ENCODE data around the gene PEMT. TPM values are rescaled to one million over a fixed set of nuclear protein-coding genes. Genes with fewer than 3 reads are reported as not detected.
A peak's percentile ranks its signal among the peaks of the same experiment; 100 is the strongest.
"Not testable (repeated sequence)": the region's sequence is repeated elsewhere in the genome, so short reads cannot be mapped to it uniquely, and the experiment has no call there.

Gene PEMT
- 10 to 100 TPM; 21.6 to 62.8 (median 36.6) TPM for total RNA-seq
- 10 to 100 TPM in 1 of 2 donors, 1 to 10 TPM in 1; 6.6 to 32.5 TPM for polyA plus RNA-seq
- long read RNA-seq, donor 1, transcript PEMT-201 (7 exons, 1,013 nt), result major isoform, 33 of 54 reads
- long read RNA-seq, donor 1, partial matches to known transcripts, result 3 of 54 reads
- long read RNA-seq, donor 1, other reads (novel, unspliced or antisense), result 16 of 54 reads
- long read RNA-seq, donor 2, transcript PEMT-201 (7 exons, 1,013 nt), result major isoform, 23 of 25 reads
- long read RNA-seq, donor 2, partial matches to known transcripts, result 0 of 25 reads
- long read RNA-seq, donor 2, other reads (novel, unspliced or antisense), result 0 of 25 reads
- long read RNA-seq, donor 3, transcript PEMT-201 (7 exons, 1,013 nt), result major isoform, 42 of 62 reads
- long read RNA-seq, donor 3, partial matches to known transcripts, result 8 of 62 reads
- long read RNA-seq, donor 3, other reads (novel, unspliced or antisense), result 10 of 62 reads

- Histone ChIP-seq H3K4me1 (ENCODE audit: insufficient read depth) (peaks cover 25% of the 10 kb centered on the region), H3K27ac (peak within 1 kb of the TSS in 1 of 2 donors; percentile 84), H3K36me3 (no peaks in the 10 kb centered on the region), H3K4me3 (peak within 1 kb of the TSS; percentile 88), H3K27me3 (no peaks in the 10 kb centered on the region), H3K9me3 (no peaks in the 10 kb centered on the region)
- peak; percentile 93 to 97 (median 94) for DNase-seq
- 0 to 1% (median 0%) methylated on average over 66 to 86 of the region's 86 CpGs for WGBS, 3 donors
- TF ChIP-seq EP300 (IDR thresholded peaks at IDR 0.05), result no peak
- peak; percentile 56 for TF ChIP-seq POLR2A (IDR thresholded peaks at IDR 0.05)
- peak in 1 of 3 donors; percentile 47 for TF ChIP-seq CTCF (IDR thresholded peaks at IDR 0.05)
- intact Hi-C loops (cut with DNase I), result loop anchor here in 2 of 4 donors (10.0 kb wide), 1 partner anchor 97 kb away; the partner anchor contains the start of gene RASD1 (in 2 of the 2)
These were observed at the start of gene PEMT for GRCh38 chr17:17591355-17592298. Gene PEMT (minus strand): TSS chr17:17591708. CDS start chr17:17591626, 82 bp downstream.

GRCh38 chr17:17639661-17640270, 48.3 kb upstream of the PEMT start:
- H3K4me1 ChIP-seq (ENCODE audit: insufficient read depth); H3K27me3 ChIP-seq; H3K4me3 ChIP-seq; H3K36me3 ChIP-seq; H3K27ac ChIP-seq; H3K9me3 ChIP-seq: not testable (repeated sequence)
- DNase-seq, result peak in 1 of 5 donors; percentile 48
- 43 to 58% (median 54%) methylated on average over 9 of the region's 9 CpGs for WGBS, 3 donors
- intact Hi-C loops (cut with DNase I), result loop anchor here in 3 of 4 donors (2.0 to 10.0 kb wide), 2 partner anchors 145 to 283 kb away; partner anchors contain the start of gene RASD1 (in 1 of the 3)

- no peaks in the 10 kb centered on the region for H3K36me3 ChIP-seq
- H3K4me3 ChIP-seq, result no peak overlapping the region
- TF ChIP-seq POLR2A (IDR thresholded peaks at IDR 0.05) (no peak), CTCF (IDR thresholded peaks at IDR 0.05) (no peak), EP300 (IDR thresholded peaks at IDR 0.05) (no peak)
- H3K9me3 ChIP-seq, result no peaks in the 10 kb centered on the region
- H3K27me3 ChIP-seq, result no peaks in the 10 kb centered on the region
- intact Hi-C loops (cut with DNase I), result loop anchor here in 1 of 4 donors (2.0 kb wide), 1 partner anchor 282 kb away; no protein-coding TSS in a partner anchor
- no peak overlapping the region for H3K27ac ChIP-seq
- H3K4me1 ChIP-seq (ENCODE audit: insufficient read depth), result no peaks in the 10 kb centered on the region
- 89 to 97% (median 89%) methylated on average over 2 of the region's 2 CpGs for WGBS, 3 donors
- no peak for DNase-seq
These were observed 47.0 kb upstream of the PEMT start for GRCh38 chr17:17638467-17638866.

GRCh38 chr17:17636272-17636885, 44.9 kb upstream of the PEMT start:
- Histone ChIP-seq H3K9me3 (no peaks in the 10 kb centered on the region), H3K27ac (no peak overlapping the region), H3K4me1 (ENCODE audit: insufficient read depth) (no peaks in the 10 kb centered on the region), H3K4me3 (no peak overlapping the region), H3K27me3 (no peaks in the 10 kb centered on the region), H3K36me3 (no peaks in the 10 kb centered on the region)
- intact Hi-C loops (cut with DNase I), result no loop called here
- DNase-seq, result no peak
- WGBS, 3 donors, result 22 to 31% (median 22%) methylated on average over 5 of the region's 5 CpGs
- TF ChIP-seq EP300 (IDR thresholded peaks at IDR 0.05) (no peak), CTCF (IDR thresholded peaks at IDR 0.05) (no peak), POLR2A (IDR thresholded peaks at IDR 0.05) (no peak)

- DNase-seq; H3K4me3 ChIP-seq; H3K36me3 ChIP-seq; intact Hi-C loops (cut with DNase I); H3K9me3 ChIP-seq; H3K4me1 ChIP-seq (ENCODE audit: insufficient read depth); H3K27ac ChIP-seq; H3K27me3 ChIP-seq: not testable (repeated sequence)
- WGBS, 3 donors, result 85 to 87% (median 87%) methylated on average over 15 of the region's 15 CpGs
These were observed 44.2 kb upstream of the PEMT start for GRCh38 chr17:17635537-17636271.
